GM12872 (cell line): ENCODE results near the gene MARK2.

Experiments
- CTCF ChIP-seq: IDR thresholded peaks from 3 replicates; pipeline ENCODE4 v1.5.1; 2011; ENCODE audit warnings: low read depth, mild to moderate bottlenecking, low read length, moderate library complexity; ENCODE audit not compliant: insufficient read depth

MARK2 gene

GRCh38 chr11:63840356-63841060 lies 1.6 kb downstream of the MARK2 start:
- no peak for TF ChIP-seq CTCF

- no peak for TF ChIP-seq CTCF
Observed at GRCh38 chr11:63841554-63841953, 2.6 kb downstream of the MARK2 start.

GRCh38 chr11:63843041-63843440 lies 4.1 kb downstream of the MARK2 start:
- TF ChIP-seq CTCF = no peak

- TF ChIP-seq CTCF = no peak
Observed at GRCh38 chr11:63844836-63845235, 5.9 kb downstream of the MARK2 start.

- TF ChIP-seq CTCF = no peak
Observed at GRCh38 chr11:63845303-63845702, 6.4 kb downstream of the MARK2 start.

GRCh38 chr11:63845911-63846310 lies 7.0 kb downstream of the MARK2 start:
- no peak for TF ChIP-seq CTCF

GRCh38 chr11:63846897-63847296 lies 8.0 kb downstream of the MARK2 start:
- TF ChIP-seq CTCF = no peak
